ENCODE data around the gene CLEC2L. TPM values are rescaled to one million over a fixed set of nuclear protein-coding genes. Genes with fewer than 3 reads are reported as not detected.

Gene CLEC2L
- total RNA-seq, 2 donors from 2014 or later = not detected

DNA sequence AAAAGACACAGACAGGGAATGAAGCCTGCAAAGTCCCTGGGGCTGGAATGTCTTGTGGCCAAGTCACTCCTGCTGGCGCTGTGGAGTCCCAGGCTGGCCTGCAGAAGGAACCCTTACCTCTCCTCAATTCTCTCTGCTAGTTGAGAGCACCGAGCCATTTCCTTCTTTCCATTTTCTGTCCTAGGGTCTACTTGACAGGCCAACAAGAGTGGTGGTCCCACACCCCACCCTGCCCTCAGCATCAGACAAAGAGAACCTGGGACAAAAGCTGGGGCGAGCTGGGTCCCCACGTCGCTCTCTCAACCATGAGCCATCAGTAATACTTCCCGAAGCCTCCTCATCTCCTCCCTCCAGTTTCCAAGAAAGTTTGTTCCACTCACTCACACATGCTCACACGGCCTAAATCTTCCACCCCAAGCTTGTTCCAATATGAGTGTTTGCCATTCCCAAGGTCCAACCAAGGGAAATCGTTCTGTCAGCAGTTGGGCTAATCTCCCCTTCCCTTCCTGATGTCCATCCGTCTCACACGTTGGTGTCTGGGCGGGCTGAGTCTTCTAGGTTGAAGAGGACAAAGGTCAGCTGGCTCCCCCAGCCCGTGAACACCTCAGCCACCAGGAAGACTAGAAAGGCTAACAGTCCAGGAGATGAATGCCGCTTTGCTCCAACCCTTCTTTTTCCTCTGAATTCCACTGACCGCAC lies 44.3 kb downstream of the CLEC2L start:
- TF ChIP-seq POLR2A (IDR thresholded peaks at IDR 0.05) = no peak
- TF ChIP-seq, protein P1, sequence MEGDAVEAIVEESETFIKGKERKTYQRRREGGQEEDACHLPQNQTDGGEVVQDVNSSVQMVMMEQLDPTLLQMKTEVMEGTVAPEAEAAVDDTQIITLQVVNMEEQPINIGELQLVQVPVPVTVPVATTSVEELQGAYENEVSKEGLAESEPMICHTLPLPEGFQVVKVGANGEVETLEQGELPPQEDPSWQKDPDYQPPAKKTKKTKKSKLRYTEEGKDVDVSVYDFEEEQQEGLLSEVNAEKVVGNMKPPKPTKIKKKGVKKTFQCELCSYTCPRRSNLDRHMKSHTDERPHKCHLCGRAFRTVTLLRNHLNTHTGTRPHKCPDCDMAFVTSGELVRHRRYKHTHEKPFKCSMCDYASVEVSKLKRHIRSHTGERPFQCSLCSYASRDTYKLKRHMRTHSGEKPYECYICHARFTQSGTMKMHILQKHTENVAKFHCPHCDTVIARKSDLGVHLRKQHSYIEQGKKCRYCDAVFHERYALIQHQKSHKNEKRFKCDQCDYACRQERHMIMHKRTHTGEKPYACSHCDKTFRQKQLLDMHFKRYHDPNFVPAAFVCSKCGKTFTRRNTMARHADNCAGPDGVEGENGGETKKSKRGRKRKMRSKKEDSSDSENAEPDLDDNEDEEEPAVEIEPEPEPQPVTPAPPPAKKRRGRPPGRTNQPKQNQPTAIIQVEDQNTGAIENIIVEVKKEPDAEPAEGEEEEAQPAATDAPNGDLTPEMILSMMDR (IDR thresholded peaks at IDR 0.05) = no peak
- Histone ChIP-seq H3K36me3 (replicated peaks in 1 of 2; ENCODE audit: insufficient read depth in 1 of 2, low read depth in 2 of 2) (peaks cover under 1 to 3% of the 10 kb centered on the region in 2 donors), H3K27me3 (no peaks in the 10 kb centered on the region), H3K9me3 (no peaks in the 10 kb centered on the region), H3K4me1 (no peaks in the 10 kb centered on the region), H3K4me3 (no peak overlapping the region), H3K27ac (no peak overlapping the region)
- 88 to 90% methylated on average over 14 of the region's 14 CpGs for WGBS, 2 donors
- ATAC-seq (no peak), DNase-seq (no peak)
- intact Hi-C loops (cut with DNase I) = no loop called here

DNA sequence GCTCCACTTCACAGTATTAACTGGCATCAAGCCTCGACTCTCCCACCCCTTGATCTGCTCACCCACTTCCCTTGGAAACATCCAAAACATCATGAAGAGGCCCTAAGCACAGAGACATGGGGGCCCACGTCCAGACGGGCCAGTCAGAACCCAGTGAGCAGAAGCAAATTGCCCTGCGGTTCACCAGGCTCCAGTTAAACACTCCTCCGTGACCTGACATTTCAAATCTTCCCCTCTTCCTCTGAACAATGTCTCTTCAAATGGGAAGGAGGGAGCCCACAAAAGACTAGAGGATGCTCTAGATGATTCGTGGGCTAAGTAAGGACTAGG lies 44.8 kb downstream of the CLEC2L start:
- Histone ChIP-seq H3K4me3 (no peak overlapping the region), H3K36me3 (replicated peaks in 1 of 2; ENCODE audit: insufficient read depth in 1 of 2, low read depth in 2 of 2) (peaks cover 5 to 8% of the 10 kb centered on the region in 2 donors), H3K4me1 (no peaks in the 10 kb centered on the region), H3K9me3 (no peaks in the 10 kb centered on the region), H3K27me3 (no peaks in the 10 kb centered on the region), H3K27ac (no peak overlapping the region)
- WGBS, 2 donors = 91 to 92% methylated on average over 5 to 6 of the region's 6 CpGs
- DNase-seq (no peak), ATAC-seq (no peak)
- TF ChIP-seq, protein P1 (IDR thresholded peaks at IDR 0.05) = no peak
- no peak for TF ChIP-seq POLR2A (IDR thresholded peaks at IDR 0.05)
- intact Hi-C loops (cut with DNase I) = no loop called here

- Histone ChIP-seq H3K27ac (no peak overlapping the region), H3K4me1 (no peaks in the 10 kb centered on the region), H3K4me3 (no peak overlapping the region), H3K9me3 (no peaks in the 10 kb centered on the region), H3K27me3 (no peaks in the 10 kb centered on the region), H3K36me3 (replicated peaks in 1 of 2; ENCODE audit: insufficient read depth in 1 of 2, low read depth in 2 of 2) (peaks cover 9 to 10% of the 10 kb centered on the region in 2 donors)
- DNase-seq = no peak
- no peak for ATAC-seq
- intact Hi-C loops (cut with DNase I) = no loop called here
- WGBS, 2 donors = 93 to 94% methylated on average over 8 to 12 of the region's 12 CpGs
- no peak for TF ChIP-seq POLR2A (IDR thresholded peaks at IDR 0.05)
- TF ChIP-seq, protein P1 (IDR thresholded peaks at IDR 0.05) = no peak
Observed at GRCh38 chr7:139568813-139569490, 45.5 kb downstream of the CLEC2L start.

DNA sequence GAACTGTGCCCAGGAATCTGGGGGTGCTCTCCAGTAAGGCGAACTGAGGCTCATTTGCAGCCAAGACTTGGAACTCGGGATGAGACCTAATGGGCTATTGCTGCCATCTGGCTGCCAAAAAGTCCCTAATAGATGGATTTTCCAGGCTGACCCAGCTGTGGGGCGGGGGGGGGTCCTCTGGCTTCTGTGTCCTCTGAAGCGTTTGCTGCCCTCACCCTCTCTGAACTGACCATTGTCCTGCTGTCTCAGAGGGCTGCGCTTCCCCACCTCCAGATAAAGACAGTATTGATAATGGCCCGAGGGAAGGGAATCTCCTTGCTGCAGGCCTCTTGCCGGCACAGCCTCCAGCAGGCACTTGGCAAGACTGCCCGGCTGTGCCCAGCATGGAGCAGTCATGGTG lies 46.6 kb downstream of the CLEC2L start:
- ATAC-seq = no peak
- H3K27me3 ChIP-seq = no peaks in the 10 kb centered on the region
- peaks cover 9 to 14% of the 10 kb centered on the region in 2 donors for H3K36me3 ChIP-seq (replicated peaks in 1 of 2; ENCODE audit: insufficient read depth in 1 of 2, low read depth in 2 of 2)
- H3K4me3 ChIP-seq = no peak overlapping the region
- H3K9me3 ChIP-seq = no peaks in the 10 kb centered on the region
- 80 to 84% methylated on average over 7 of the region's 8 CpGs for WGBS, 2 donors
- intact Hi-C loops (cut with DNase I) = no loop called here
- H3K27ac ChIP-seq = no peak overlapping the region
- H3K4me1 ChIP-seq = no peaks in the 10 kb centered on the region
- no peak for DNase-seq
- TF ChIP-seq POLR2A (IDR thresholded peaks at IDR 0.05) = no peak
- TF ChIP-seq, protein P1 (IDR thresholded peaks at IDR 0.05) = no peak
